IPS-20b (cell line): ENCODE data around the gene ENPP7.

Source experiments
- H3K27ac ChIP-seq: one replicate; pipeline ENCODE4 v1.5.1; 2013; ENCODE audit warnings: low read length
- H3K27me3 ChIP-seq: 2 replicates; pipeline ENCODE4 v1.6.1; 2013; ENCODE audit warnings: mild to moderate bottlenecking, low read length, inconsistent platforms; ENCODE audit not compliant: insufficient read depth
- H3K36me3 ChIP-seq: 2 replicates; pipeline ENCODE4 v1.6.1; 2013; ENCODE audit warnings: low read depth, mild to moderate bottlenecking, inconsistent platforms, low read length, moderate library complexity; ENCODE audit not compliant: insufficient read depth
- H3K4me1 ChIP-seq: 2 replicates; pipeline ENCODE4 v1.6.1; 2013; ENCODE audit warnings: mild to moderate bottlenecking, control low read depth, inconsistent platforms, low read length, moderate library complexity; ENCODE audit not compliant: insufficient read depth
- H3K4me3 ChIP-seq: 2 replicates; pipeline ENCODE4 v1.5.1; 2013; ENCODE audit warnings: mild to moderate bottlenecking, low read length, inconsistent platforms
- H3K9ac ChIP-seq: 2 replicates; pipeline ENCODE4 v1.6.1; 2013; ENCODE audit warnings: low read depth, mild to moderate bottlenecking, inconsistent platforms, low read length, moderate library complexity
- H3K9me3 ChIP-seq: 2 replicates; pipeline ENCODE4 v1.6.1; 2013; ENCODE audit warnings: mild to moderate bottlenecking, low read depth, low read length, inconsistent platforms; ENCODE audit not compliant: insufficient read depth

The ENPP7 gene

GRCh38 chr17:79785017-79785899 is 54.5 kb downstream of the ENPP7 start:
- Histone ChIP-seq H3K27ac (no peak overlapping the region), H3K9me3 (no peaks in the 10 kb centered on the region), H3K9ac (no peak overlapping the region), H3K36me3 (peaks cover 57% of the 10 kb centered on the region), H3K4me3 (no peak overlapping the region), H3K27me3 (peaks cover 48% of the 10 kb centered on the region), H3K4me1 (peaks cover 11% of the 10 kb centered on the region)

GRCh38 chr17:79785900-79786810 is 55.4 kb downstream of the ENPP7 start:
- Histone ChIP-seq H3K4me3 (no peak overlapping the region), H3K27me3 (peaks cover 57% of the 10 kb centered on the region), H3K36me3 (peaks cover 48% of the 10 kb centered on the region), H3K9me3 (no peaks in the 10 kb centered on the region; the same call in 1 of the 2 replicates), H3K27ac (no peak overlapping the region), H3K4me1 (peaks cover 11% of the 10 kb centered on the region), H3K9ac (no peak overlapping the region)

- no peak overlapping the region for H3K27ac ChIP-seq
- H3K4me3 ChIP-seq, result no peak overlapping the region
- H3K36me3 ChIP-seq, result peaks cover 38% of the 10 kb centered on the region
- H3K4me1 ChIP-seq, result peaks cover 11% of the 10 kb centered on the region
- no peaks in the 10 kb centered on the region; the same call in 1 of the 2 replicates for H3K9me3 ChIP-seq
- no peak overlapping the region for H3K9ac ChIP-seq
- H3K27me3 ChIP-seq, result peaks cover 66% of the 10 kb centered on the region
Measured at GRCh38 chr17:79786930-79787643, 56.3 kb downstream of the ENPP7 start.

GRCh38 chr17:79788455-79788854 is 57.7 kb downstream of the ENPP7 start:
- peaks cover 25% of the 10 kb centered on the region for H3K36me3 ChIP-seq
- H3K27ac ChIP-seq, result no peak overlapping the region
- H3K4me3 ChIP-seq, result no peak overlapping the region
- peaks cover 80% of the 10 kb centered on the region for H3K27me3 ChIP-seq
- H3K9ac ChIP-seq, result no peak overlapping the region
- H3K9me3 ChIP-seq, result no peaks in the 10 kb centered on the region; the same call in 1 of the 2 replicates
- H3K4me1 ChIP-seq, result peaks cover 12% of the 10 kb centered on the region

GRCh38 chr17:79788989-79789942 is 58.5 kb downstream of the ENPP7 start:
- no peaks in the 10 kb centered on the region; the same call in 1 of the 2 replicates for H3K9me3 ChIP-seq
- H3K27ac ChIP-seq, result no peak overlapping the region
- H3K9ac ChIP-seq, result no peak overlapping the region; the same call in 1 of the 2 replicates
- H3K4me1 ChIP-seq, result peaks cover 16% of the 10 kb centered on the region
- peaks cover 17% of the 10 kb centered on the region for H3K36me3 ChIP-seq
- peak overlapping the region; percentile 0; the same call in 1 of the 2 replicates for H3K4me3 ChIP-seq
- peaks cover 88% of the 10 kb centered on the region for H3K27me3 ChIP-seq

GRCh38 chr17:79789943-79790804 is 59.4 kb downstream of the ENPP7 start:
- H3K27me3 ChIP-seq, result peaks cover 97% of the 10 kb centered on the region
- H3K4me1 ChIP-seq, result peaks cover 16% of the 10 kb centered on the region
- peaks cover 7% of the 10 kb centered on the region; the same call in 1 of the 2 replicates for H3K36me3 ChIP-seq
- H3K9me3 ChIP-seq, result no peaks in the 10 kb centered on the region; the same call in 1 of the 2 replicates
- peak overlapping the region; percentile 0; the same call in 1 of the 2 replicates for H3K4me3 ChIP-seq
- H3K9ac ChIP-seq, result no peak overlapping the region; the same call in 1 of the 2 replicates
- H3K27ac ChIP-seq, result no peak overlapping the region

GRCh38 chr17:79790805-79791734 is 60.3 kb downstream of the ENPP7 start:
- no peak overlapping the region for H3K4me3 ChIP-seq
- H3K27me3 ChIP-seq, result peaks cover 100% of the 10 kb centered on the region
- no peak overlapping the region for H3K27ac ChIP-seq
- H3K4me1 ChIP-seq, result peaks cover 15% of the 10 kb centered on the region
- H3K36me3 ChIP-seq, result no peaks in the 10 kb centered on the region
- no peaks in the 10 kb centered on the region; the same call in 1 of the 2 replicates for H3K9me3 ChIP-seq
- no peak overlapping the region for H3K9ac ChIP-seq

GRCh38 chr17:79791735-79792161 is 61.0 kb downstream of the ENPP7 start:
- Histone ChIP-seq H3K9ac (no peak overlapping the region), H3K27me3 (peaks cover 100% of the 10 kb centered on the region), H3K27ac (no peak overlapping the region), H3K9me3 (no peaks in the 10 kb centered on the region; the same call in 1 of the 2 replicates), H3K36me3 (no peaks in the 10 kb centered on the region), H3K4me1 (peaks cover 18% of the 10 kb centered on the region), H3K4me3 (no peak overlapping the region)
